GM12873 (cell line): ENCODE data around the gene ZNF536.

Experiments
- TF ChIP-seq, protein P1 (sequence below): IDR thresholded peaks from 2 replicates; pipeline ENCODE4 v1.5.1; 2012; ENCODE audit warnings: low read depth, mild to moderate bottlenecking, moderate library complexity, low read length, control low read depth; ENCODE audit not compliant: insufficient read depth; ENCODE audit errors: missing control alignments

ZNF536 gene

DNA sequence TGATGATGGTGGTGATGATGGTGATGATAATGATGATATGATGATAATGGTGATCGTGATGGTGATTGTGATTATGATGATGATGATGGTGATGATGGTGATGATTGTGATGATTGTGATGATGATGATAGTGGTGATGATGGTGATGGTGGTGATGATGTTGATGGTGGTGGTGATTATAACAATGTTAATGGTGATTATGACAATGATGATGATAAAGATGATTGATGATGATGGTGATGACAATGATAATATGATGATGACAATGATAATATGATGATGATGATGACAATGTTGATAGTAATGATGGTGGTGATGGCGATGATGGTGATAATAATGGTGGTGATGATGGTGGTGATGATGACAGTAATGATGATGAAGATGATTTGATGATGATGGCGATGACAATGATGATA, 34.1 kb upstream of the ZNF536 start:
- TF ChIP-seq, protein P1, sequence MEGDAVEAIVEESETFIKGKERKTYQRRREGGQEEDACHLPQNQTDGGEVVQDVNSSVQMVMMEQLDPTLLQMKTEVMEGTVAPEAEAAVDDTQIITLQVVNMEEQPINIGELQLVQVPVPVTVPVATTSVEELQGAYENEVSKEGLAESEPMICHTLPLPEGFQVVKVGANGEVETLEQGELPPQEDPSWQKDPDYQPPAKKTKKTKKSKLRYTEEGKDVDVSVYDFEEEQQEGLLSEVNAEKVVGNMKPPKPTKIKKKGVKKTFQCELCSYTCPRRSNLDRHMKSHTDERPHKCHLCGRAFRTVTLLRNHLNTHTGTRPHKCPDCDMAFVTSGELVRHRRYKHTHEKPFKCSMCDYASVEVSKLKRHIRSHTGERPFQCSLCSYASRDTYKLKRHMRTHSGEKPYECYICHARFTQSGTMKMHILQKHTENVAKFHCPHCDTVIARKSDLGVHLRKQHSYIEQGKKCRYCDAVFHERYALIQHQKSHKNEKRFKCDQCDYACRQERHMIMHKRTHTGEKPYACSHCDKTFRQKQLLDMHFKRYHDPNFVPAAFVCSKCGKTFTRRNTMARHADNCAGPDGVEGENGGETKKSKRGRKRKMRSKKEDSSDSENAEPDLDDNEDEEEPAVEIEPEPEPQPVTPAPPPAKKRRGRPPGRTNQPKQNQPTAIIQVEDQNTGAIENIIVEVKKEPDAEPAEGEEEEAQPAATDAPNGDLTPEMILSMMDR: no peak

DNA sequence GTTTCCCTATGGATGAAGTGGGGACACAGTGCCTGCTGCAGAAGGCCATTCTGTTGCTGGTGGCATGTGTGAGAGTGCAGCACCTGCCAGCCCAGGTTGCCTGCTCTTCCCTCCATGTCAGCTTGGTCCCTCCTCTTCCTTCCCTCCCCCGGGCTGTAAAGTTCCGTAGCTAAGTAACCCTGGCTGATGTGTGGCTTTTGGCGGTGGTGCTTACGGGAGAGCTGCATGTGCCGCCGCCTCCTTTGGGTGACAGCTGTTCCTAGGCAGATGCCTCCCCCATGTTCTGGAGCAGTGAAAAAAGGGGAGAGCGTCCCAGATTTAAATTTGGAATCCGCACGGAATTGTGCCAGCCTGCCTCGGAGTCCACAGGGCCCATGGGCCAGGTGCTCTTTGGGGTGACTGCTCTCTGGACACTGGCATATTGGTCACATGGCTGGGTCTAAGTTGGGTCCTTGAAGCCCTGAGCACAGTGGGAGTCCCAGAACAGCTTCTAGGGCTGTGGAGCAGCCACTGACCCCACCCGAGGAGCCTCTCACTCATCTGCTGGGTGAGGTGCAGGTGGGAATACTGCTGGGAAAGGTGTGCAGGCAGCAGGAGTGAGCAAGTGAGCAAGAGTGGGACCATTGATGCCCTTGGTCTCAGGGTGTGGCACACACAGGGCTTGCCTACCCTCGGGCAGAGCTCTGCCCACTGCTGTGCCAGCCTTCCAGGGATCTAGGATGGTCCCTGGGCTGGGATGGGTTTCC, 33.1 kb upstream of the ZNF536 start:
- TF ChIP-seq, protein P1: no peak

DNA sequence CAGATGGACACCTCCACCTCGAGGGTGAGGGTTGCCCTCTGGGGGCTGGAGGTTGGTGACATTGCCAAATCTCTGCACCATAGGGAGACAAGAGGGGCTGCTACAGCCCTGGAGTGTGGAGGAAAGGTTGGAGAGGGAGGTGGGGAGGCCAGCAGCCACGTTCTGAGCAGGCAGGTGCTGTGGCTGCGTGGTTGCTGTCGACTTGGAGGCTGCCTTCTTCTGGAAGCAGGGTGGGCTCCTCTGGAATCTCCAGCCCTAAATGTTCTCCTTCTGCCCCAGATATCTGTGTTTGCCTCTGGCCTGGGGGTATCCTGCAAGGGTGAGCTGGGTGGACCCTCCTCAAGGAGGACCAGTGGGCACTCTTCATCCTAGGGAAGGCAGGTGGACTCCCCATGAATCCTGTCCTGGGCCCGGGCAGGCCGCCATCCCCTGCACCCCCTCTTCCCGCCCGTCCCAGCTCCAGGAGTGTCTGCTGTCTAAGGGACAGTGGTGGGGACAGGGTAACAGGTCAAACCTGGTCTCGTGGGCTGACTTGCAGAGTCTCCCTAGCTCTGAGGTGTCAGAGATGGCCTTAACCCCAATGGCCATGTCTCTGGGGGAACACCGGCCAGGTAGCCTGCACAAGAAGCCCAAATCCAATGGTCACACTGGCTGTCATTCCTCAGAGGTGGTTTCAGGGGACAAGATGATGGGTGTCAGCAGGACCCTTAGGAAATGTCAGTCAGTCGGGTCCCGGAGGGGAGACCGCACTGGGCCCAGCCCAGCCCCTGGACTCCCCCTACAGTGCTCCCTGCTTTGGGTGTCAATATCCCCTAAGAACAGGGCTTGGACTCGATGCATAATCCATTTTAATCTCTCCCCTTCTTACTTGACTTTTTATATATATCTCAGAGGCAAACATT, 32.3 kb upstream of the ZNF536 start:
- TF ChIP-seq, protein P1: no peak

DNA sequence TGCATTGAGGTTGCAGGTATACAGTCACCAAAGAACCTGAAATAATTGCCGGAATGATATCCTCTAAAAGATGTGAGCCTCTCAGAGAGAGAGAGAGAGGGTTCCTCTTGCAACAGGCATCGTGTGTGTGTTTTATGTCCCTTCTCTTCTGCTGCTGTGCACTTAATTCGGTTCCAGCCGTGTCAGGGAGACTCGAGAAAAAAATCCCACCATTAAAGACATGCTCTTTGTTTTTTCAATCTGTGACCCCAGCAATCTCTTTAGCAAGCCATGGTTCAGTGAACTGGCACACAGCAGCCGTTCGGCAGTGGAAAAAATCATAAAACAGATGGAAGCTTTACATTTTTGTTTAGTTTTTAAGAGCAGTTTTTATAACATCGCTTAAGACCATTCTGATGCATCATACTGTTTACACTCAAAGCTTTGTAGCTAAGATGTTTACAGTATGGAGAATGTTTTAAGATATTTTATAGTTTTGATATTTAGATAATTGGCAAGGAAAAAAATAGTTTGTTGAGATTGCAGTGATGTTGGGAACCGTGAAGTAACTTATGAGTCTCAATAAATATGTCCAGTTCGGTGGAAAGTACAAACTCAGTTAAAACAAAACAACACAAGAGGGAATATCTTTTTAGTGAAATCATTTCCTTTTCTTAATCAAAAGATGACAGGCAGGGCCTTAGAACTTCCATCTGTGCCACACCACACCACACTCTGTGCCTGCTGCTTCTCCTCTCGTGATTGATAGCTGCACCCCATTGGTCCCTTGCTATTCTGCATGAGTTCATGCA, 31.2 kb upstream of the ZNF536 start:
- TF ChIP-seq, protein P1: no peak

DNA sequence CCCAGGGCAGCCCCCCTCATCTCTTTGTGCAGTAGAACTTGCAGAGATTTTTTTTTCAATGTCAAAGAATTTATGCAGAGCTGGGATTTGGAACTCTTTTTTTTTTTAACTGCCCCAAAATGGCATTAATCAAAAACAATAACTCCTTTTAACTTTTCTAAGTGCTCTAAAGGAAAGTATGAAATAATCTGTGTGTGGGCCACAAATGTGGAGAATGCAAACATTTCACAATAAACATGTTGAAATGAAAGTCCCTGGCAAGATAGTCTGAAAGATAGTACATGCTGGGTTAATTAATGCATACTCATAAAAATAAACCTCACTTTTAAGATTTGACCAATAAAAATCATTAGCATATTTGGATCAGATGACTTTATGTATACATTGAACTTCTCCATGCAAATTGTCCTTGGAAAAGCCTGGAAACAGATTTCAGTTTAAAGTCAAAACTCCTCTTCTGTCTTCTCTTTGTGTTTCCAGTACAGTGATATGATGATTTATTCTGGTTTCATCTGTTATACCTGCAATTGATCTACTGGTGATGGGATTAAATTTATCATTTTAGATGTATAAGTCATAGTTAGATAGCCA, 30.5 kb upstream of the ZNF536 start:
- TF ChIP-seq, protein P1: no peak

DNA sequence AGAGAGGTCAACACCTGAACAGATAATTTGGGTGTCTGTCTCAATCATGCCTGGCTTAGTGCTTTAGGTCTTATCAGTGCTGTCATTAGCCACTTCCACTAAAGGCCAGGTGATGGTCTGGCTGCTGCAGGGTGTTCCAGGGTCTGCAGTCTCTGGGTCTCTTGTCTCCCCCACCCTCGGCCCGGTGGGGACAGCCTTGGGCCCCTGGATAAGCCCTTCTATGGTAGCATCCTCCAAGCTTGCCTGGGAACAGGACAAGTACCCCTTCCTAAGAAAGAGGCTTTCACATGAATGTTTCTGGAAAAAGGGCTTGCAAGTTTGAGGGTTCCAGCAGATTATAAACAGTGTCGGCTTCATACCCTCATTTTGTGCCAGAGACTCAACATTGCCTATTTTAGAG, 29.3 kb upstream of the ZNF536 start:
- TF ChIP-seq, protein P1: no peak
